GM10248 (cell line): Measurements from ENCODE around the gene KCNG3.

Experiments
- CTCF ChIA-PET: fragments of 300-600 bp; sonication (Branson Sonifier 250); formaldehyde crosslinking; extraction: SDS; loops from one replicate; lab custom pipeline; 2021; ENCODE audit warnings: antibody characterized with exemption; lab: Yijun Ruan, JAX
- POLR2A ChIA-PET: fragments of 350-650 bp; sonication (Branson Sonifier 250); formaldehyde crosslinking; extraction: SDS; loops from one replicate; lab custom pipeline; 2020; ENCODE audit warnings: antibody characterized with exemption; lab: Yijun Ruan, JAX
- DNase-seq: peaks from one replicate; pipeline ENCODE4 v3.0.0; 2012; ENCODE audit errors: extremely low spot score
- CTCF ChIP-seq: IDR thresholded peaks from 2 replicates; pipeline ENCODE4 v1.5.1; 2012; ENCODE audit warnings: mild to moderate bottlenecking, low read depth; ENCODE audit errors: extremely low read depth, missing control alignments, control extremely low read depth

Gene KCNG3

GRCh38 chr2:42456126-42456839, 37.5 kb downstream of the KCNG3 start:
- DNase-seq = no peak
- CTCF ChIA-PET = interaction anchor here (1.5 kb wide), 1 partner anchor 13 kb away, joined by 3 read pairs; no protein-coding TSS in a partner anchor
- POLR2A ChIA-PET = no interaction called here
- no peak for TF ChIP-seq CTCF

- CTCF ChIA-PET = no interaction called here
- POLR2A ChIA-PET = no interaction called here
- no peak for DNase-seq
- TF ChIP-seq CTCF = no peak
These were observed 41.2 kb downstream of the KCNG3 start for GRCh38 chr2:42452545-42452944.

- ChIA-PET POLR2A (no interaction called here), CTCF (interaction anchor here (1.0 to 1.2 kb wide), 2 partner anchors 16 to 42 kb away, joined by 3 read pairs; no protein-coding TSS in a partner anchor)
- no peak for DNase-seq
- no peak for TF ChIP-seq CTCF
These were observed 43.6 kb downstream of the KCNG3 start for GRCh38 chr2:42450136-42450535.

- ChIA-PET CTCF (interaction anchor here (1.0 to 1.2 kb wide), 2 partner anchors 17 to 41 kb away, joined by 3 read pairs; no protein-coding TSS in a partner anchor), POLR2A (no interaction called here)
- no peak for TF ChIP-seq CTCF
- no peak for DNase-seq
These were observed 44.4 kb downstream of the KCNG3 start for GRCh38 chr2:42449163-42450087.

GRCh38 chr2:42448163-42448562, 45.6 kb downstream of the KCNG3 start:
- TF ChIP-seq CTCF = no peak
- no peak for DNase-seq
- ChIA-PET POLR2A (no interaction called here), CTCF (no interaction called here)

GRCh38 chr2:42446503-42447271, 47.1 kb downstream of the KCNG3 start:
- TF ChIP-seq CTCF = no peak
- DNase-seq = no peak
- ChIA-PET POLR2A (no interaction called here), CTCF (interaction anchor here (0.8 kb wide), 1 partner anchor 13 kb away, joined by 3 read pairs; no protein-coding TSS in a partner anchor)
